NCI-H345 (cell line): ENCODE data around the gene DISC1.
A peak's percentile ranks its signal among the peaks of the same experiment; 100 is the strongest.

Source experiments
- DNase-seq: peaks from one replicate; lab custom pipeline; 2025; lab: John Stamatoyannopoulos, UW

DISC1 gene

DNA sequence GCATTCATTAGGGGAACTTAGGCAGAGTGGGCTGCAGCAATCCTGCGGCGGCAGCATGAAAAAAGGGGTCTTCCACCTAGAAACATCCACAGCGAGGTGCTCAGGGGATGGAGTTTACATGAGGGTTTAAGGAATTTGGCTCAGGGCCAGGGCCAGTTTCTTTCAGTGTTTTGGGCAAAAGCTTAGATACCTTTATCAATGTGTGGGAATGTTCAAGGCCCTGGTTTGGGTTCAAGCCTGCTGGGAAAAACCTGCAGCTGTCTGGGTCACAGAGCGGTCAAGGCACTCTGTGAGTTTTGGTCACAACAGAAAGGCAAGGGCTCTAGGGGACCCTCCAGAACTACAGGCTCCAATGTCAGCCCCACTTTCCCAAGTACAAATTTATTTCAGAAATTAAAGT is 230.3 kb downstream of the DISC1 start:
- no peak for DNase-seq

DNA sequence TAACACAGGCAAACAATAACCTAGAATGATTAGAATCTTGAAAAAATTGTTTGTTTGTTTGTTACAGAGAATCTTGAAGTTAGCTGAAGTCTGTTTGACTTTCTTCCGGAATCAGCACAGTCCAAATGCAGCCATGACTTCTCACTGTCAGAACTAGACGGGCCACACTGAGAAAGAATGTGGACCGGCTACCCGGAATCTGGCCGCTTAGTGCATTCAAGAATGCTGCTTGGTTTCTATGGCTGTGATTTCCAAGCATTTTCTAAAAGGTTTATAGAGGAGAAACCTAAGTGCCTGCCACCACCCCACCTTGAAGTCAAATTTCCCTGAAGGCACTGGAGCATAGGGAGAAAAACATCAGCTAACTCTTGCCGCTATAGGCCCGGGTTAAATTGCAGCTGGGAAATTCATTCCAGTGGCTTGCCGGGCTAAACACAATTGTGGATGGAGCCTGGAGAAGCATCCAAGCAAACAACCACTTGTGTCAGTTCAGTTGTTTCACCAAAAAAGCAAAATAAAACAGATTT is 231.1 kb downstream of the DISC1 start:
- DNase-seq: no peak

DNA sequence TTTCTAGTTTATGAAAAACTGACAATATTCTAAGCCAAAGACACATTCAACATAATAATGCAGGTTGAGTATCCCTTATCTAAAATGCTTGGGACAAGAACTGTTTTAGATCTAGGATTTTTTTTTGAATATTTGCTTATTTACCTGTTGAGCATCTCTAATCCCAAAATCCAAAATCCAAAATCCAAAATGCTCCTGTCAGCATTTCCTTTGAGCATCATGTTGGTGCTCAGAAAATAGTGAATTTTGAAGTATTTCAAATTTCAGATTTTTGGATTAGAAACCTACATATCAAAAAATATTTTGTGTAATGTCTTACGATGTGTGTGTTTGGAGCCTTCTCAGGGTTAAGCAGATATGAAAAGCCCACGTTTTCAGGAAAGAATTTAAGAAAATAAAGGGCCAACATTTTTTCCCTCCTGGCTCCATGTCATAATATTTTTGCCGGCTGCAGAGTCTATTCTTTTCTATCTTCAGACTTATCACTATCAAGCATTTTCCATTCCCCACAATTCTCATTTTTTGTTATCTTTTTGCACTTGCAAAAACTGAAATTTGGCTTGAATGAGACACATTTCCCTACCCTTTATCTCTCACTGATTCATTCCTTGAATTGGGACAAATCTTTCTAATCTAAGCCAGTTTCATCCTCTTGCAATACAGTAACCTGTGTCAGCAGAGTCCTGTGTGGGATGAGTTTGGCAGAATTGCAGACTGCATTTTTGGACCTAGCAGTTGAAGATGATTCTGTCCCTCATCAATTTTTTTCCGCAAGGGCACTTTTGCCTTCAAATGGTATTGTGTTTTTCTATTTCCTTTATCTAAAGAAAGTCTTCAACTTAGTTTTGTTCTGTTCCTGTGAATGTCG is 233.9 kb downstream of the DISC1 start:
- DNase-seq: no peak

DNA sequence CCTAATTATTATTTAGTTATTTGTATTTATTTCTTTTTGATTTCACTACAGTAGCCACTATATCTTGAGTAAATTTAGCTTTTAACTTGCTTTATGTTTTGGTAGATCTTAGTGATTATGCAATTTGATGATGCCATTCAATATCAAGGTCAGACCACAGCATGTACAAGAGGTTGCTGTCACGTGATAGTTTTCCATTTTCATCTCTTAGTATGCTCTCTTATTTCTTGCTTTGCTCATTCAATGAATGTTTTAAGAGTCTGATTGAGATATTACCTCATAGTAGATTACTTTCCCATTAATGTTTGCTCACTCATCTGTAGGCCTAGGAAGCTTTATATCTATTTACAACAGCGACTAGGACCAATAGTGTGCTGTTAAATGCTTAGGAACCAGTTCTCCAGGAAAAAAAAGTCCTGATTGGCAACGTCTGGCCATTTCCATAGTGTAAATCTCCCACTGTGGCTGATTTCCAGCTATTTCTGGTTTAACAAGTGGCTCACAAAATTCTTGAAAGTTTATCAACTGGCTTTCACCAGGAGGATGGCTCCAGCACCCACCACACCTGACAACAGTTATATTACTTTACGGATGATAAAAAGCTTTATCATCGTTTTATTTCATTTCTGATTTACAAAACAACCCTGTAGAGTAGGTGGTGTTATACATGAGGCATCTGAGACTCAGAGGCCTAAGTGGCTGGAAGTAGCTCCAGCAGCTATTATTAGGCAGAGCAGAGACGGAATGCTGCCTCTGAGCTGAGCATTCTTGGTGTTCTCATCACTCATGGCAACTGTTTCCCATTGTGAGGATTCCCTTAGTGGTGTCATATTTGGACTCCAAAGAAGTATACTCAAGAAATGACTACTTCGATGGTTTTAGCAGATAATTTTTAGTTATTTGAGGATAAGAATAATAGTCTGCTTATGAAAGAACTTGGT is 235.2 kb downstream of the DISC1 start:
- no peak for DNase-seq

DNA sequence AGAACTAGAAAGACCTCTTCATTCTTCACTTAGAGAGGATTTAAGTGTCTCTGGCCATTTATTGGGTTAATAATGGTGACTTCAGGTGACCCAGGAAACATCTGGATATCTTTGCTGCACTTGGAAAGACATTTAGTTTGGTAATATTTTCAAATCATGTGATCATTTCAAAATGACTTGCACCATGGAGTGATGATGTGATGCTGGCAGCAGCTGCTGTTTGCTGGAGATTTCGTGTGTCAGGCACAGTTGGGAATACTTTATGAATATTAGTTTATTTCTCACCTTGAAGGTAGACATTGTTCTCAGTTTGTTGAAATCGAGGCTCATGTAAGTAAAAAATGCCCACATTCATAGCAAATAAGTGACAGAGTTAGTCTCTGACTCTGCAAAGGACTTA is 236.0 kb downstream of the DISC1 start:
- no peak for DNase-seq

DNA sequence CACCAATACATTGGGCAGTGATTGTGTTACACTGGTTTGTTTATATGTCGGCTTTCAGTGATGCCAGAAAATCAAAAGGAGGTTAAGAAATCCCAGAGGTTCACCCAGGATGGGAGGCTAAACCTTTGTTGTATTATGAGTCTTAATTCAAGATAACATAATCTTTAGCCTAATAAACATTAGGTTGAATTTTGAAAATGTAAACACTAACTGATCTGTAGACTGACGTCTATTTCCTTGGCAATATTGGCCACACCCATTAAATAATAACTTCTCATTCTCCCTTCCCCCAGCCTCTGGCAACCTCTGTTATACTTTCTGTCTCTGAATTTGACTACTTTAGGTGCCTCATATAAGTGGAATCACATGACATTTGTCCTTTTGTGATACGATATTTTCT is 238.7 kb downstream of the DISC1 start:
- DNase-seq: no peak

DNA sequence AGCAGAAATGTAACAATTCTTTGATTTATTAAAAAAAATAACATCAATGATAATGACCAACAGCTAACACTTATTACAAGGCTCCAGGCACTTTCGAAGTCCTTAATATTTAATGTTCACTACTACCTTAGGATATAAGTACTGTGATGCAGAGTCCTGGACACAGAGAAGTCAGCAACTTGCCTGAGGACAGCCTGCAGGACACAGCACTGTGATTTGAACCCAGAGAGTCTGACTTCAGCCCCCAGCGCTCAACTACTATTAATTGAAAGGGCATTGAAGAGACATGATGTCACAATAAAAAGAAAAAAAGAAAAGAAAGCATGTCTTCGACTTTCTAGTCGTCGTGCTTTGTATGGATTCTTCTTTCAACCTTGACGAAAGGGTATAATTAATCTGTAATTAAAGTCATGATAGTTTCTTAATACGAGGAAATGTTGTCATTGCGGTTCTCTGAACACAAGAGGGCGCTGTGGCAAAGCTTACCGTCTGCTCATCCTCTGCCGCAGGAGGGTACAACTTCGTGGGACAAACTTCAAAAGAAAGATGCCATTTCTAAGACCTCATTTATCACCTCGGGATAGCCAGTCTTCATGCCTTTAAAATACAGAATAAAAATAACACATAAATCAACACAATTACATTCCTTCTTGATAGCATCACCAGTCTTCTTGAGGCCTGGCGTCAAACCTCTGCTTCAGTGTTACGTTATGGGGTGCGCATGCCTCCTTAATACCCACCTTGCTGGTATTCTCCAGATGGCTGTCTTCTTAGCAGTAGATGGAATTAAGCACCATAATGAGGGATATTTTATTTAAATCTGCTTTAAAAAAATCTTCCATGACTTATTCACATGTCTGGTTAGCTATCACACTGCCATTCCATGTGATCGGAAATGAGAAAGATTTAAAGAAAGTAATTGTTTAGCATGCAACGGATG is 240.1 kb downstream of the DISC1 start:
- peak; percentile 54 for DNase-seq

DNA sequence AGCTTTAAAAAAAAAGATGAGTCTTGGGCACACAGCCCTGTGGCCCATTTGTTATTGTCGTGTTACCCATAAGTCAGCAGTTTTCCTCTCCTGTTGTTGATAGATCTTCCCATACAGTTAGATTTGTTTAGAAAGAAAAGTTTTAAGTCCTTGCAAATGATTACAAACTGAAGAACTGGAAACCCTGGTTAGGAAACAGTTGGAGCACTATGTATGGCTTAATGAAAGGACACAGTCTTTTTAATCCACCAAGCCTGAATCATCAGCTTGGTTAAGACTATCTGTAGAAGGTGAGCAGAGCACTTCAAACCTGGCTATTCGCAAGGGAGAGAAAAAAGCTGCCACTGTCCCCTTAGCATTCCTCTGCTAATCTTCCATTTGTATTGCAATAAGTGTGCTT is 241.0 kb downstream of the DISC1 start:
- no peak for DNase-seq

DNA sequence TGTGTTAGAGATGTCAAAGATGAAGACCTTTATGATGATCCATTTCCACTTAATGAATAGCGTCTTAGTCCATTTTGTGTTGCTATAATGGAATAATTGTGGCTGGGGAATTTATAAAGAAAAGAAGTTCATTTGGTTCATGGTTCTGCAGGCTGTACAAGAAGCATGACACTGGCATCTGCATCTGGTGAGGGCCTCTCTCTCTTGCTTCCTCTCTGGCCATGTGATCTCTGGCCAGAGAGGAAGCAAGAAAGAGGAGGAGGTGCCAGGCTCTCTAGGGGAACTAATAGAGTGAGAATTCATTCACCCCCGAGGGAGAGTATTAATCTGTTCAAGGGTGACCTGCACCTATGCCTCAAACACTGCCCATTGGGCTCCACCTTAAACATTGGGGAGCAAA is 242.8 kb downstream of the DISC1 start:
- DNase-seq: no peak

DNA sequence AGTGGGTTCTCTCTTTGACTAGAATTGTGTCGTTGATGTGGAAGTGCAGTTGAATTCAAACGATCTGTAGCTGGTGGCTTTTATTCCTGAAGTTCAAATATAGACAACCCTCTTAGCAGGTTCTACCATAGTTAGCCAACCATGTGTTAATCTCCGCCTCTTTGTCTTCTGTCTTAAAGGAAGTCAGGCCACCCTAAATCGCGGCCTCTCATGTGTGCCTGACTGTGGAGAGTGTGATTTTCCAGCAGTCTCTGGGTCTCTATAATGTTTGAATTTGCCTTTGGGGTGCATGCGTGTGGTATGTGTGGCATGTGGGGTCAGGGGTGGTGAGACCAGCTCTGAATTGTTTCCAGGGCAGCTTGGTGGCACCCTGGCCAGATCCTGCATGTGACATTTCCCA is 244.9 kb downstream of the DISC1 start:
- DNase-seq: no peak

DNA sequence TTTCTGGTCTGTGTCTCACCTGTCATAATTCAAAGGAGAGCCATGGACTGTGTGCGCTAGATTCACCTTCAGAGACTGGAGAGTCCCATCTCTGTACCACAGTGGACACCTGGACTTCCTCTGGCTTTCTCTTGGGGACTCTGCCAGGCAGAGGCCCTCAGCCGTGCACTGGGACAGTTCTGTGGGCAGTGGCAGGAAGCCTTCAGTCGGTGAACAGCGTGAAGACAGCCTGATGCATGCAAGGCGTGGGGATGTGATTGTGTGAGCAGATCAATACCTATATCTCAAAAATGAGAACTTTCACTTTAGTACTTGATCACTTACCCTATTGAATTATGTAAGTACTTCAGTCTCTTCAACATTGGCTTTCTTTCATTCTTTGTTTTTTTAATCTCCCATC is 245.3 kb downstream of the DISC1 start:
- no peak for DNase-seq

DNA sequence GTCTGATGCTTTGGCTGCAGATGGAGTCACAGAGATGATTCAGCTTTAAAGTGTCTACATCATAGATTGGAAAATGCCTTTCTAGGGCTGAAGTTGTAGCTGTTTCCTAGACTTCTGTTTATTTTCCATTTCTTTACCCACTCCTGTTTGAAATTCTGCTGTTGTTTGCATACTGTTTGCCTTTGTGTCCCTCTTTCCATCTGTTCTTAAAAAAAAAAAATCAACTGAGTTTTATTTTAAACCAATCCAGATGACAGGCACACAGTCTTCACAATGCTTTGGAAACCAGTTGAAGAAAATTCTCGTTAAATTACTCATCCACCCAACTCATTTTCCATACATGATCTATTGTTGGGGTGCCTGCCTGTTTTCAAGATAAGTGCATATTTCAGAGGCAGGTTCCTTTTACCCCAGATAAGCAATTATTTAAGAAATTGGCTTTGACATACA is 245.9 kb downstream of the DISC1 start:
- DNase-seq: no peak

DNA sequence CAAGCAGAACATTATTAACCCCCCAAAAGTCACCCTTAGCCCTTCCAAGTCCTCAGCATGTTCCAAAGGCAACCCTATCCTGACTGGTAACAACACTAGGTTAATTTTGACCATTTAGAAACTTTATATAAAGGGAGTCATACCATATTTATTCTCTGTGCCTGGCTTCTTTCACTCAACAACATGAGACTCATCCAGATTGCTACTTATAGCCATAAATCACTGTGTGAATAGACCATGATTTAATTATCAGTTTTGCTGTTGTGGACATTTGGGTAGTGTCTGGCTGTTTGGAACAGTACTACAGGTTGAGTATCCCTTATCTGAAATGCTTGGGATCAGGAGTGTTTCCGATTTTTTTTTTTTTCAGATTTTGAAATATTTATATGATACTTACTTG is 252.1 kb downstream of the DISC1 start:
- DNase-seq: no peak

DNA sequence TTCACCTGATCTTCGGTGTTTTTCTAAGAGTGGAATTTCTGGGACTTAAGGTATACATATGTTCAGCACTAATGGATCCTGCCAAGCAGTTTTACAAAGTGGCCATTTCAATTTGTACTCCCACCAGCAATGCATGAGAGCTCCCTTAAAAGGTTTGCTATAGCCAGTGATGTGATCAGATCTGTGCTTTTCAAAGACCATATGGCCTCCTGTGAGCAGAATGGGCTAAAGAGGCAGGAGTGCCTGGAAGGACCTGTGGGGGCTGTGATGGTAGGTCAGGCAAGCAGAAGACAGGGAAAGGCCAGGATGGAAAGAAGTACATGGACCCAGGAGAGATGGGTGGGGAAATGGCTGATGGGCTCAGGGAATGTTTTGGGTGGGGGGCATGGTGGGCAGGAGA is 252.7 kb downstream of the DISC1 start:
- DNase-seq: no peak

DNA sequence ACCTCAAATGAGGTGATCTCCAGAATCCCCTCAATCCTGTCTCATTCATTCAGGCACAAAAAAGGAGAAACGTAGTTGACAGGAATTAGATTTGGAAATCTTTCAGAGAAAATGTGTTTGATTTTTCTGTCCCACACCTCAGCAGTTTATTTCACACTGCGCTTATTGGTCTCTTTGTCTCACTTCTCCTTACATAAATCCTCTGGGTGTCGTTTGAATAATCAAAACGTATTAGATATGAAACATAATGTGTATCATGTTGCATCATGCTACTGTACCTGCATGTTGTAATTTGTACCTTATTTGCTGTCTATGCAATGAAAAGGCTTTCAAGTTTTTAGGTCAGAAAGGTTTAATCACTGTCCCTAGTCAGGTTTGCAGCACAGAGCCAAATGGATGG is 255.7 kb downstream of the DISC1 start:
- no peak for DNase-seq

DNA sequence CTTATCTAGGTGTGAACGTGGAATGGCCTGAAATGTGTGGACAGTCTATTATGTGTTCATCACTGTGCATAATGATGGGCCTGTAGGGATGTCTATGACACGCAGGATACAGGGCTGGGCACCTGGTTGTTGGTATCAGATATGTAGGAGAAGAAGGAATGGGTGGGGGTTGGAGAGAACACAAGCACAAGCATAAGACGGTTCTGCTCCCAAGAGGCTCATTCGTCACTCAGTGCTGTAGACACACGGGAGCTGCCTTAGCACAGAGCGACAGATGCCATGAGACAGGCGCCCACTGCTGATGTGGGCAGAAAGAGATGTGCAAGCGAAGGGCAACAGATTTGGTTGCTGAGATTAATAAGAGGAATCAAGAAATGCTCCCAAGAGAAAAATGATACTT is 256.2 kb downstream of the DISC1 start:
- DNase-seq: no peak

DNA sequence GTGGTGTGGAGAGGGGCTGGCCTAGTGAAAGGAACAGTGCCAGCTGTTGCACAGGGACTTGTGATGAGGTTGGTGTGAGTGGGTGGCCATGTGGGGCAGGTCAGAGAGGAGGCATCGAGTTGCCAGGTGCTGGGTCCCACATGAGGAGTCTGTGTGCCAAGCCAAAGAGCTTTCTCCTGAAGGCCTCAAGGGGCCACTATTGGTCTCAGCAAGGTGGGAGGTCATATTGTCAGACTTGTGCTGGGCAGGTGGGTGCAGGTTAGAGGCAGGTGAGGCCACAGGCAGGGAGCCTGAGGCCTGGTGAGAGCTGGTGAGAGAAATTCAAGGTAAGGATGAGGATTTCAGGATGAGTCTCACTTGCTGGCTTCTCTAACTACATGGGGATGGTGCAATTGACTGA is 256.8 kb downstream of the DISC1 start:
- no peak for DNase-seq

DNA sequence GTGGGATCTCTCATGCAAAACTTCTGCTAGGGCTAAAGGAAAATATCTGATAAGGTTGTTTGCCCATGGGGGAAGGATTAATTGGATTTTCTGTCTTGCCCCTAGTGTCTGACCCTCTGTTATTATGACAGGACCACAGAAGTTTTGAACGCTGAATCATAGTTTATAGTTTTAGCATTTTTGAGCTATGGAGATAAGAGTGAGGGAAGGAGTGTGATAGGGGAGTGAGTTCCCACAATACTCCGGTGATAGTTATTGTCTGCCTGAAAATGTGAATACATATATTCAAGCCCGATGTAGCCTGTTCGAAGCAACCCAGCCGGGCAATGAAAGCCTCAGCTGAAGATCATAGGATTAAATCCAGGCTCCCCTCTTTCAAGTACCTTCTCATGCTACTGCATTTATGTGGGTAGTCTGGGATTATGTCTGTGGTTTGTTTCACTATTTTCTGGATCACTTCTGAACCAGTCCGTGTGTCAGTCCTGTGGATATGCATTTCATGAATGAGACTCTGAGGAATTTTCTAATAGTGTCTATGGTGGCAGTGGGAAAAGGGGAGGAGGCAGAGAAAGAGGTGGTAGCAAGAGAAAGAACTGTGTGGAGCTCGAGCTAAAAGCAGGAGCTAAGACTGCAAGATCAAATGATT is 258.7 kb downstream of the DISC1 start:
- no peak for DNase-seq

DNA sequence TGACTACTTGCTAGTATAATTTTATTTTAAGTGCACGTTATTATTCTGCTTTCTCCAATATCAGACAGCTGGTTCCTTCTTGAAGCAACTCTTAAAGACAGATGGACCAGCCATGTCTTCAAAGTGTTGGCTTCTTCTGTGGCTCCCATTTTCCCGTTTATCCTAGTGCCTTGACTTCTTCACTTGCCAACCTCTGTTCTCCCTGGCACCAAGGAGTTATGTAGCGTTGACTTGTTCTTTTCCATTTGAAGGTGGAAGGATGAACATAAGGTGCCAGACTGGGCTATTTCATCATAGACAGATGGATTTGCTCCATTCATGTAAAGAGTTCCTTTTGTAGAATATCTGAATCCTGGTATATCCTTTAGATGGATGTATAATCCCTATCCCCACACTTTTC is 260.6 kb downstream of the DISC1 start:
- no peak for DNase-seq

DNA sequence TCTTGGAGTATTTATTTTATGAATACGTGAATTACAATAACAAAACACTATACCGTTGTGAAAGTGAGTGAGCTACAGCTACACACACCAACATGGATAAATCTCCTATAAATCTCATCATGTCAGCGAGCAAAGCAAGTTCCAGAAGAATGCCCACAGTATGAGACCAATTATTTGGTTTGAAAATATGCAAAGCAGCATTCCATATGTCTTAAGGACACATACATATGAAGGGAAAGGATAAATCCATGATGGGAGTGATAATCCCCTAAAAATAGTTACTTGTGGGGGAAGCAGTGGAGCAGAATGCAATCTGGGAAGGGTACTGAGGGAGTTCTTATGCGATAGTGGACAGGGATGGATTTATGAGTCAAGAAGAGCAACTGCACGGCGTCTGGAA is 261.3 kb downstream of the DISC1 start:
- DNase-seq: no peak

DNA sequence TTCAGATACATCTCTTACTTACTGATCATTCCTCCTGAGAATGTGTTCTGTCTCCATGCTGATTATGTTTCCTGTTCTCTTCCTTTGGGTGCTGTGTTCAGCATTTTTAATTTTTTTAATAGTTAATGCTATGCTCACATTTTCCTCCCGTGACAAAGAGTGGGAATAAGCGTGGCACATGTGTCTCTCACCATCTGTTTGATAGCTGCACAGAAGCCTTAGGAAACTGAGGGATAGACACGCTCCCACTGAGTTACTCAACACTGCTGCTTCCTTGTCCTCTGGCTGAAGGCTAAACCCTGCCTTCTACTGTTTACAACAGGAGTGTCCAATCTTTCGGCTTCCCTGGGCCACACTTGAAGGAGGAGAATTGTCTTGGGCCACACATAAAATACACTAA is 264.2 kb downstream of the DISC1 start:
- no peak for DNase-seq
